ENCODE results near the gene WNT3A. TPM values are rescaled to one million over a fixed set of nuclear protein-coding genes. Genes with fewer than 3 reads are reported as not detected.

WNT3A gene
- total RNA-seq, 4 donors from 2014 or later: not detected

- TF ChIP-seq CTCF (IDR thresholded peaks at IDR 0.05; ENCODE audit: low read depth): no peak
Observed at GRCh38 chr1:228063251-228064191, 56.7 kb downstream of the WNT3A start.

- no peak for TF ChIP-seq CTCF (IDR thresholded peaks at IDR 0.05; ENCODE audit: low read depth)
Observed at GRCh38 chr1:228064296-228064695, 57.5 kb downstream of the WNT3A start.

GRCh38 chr1:228064741-228065542, 58.1 kb downstream of the WNT3A start:
- no peak for TF ChIP-seq CTCF (IDR thresholded peaks at IDR 0.05; ENCODE audit: low read depth)

GRCh38 chr1:228065543-228066347, 58.9 kb downstream of the WNT3A start:
- TF ChIP-seq CTCF (IDR thresholded peaks at IDR 0.05; ENCODE audit: low read depth): no peak

GRCh38 chr1:228066416-228066815, 59.6 kb downstream of the WNT3A start:
- TF ChIP-seq CTCF (IDR thresholded peaks at IDR 0.05; ENCODE audit: low read depth): no peak

GRCh38 chr1:228066891-228067654, 60.3 kb downstream of the WNT3A start:
- TF ChIP-seq CTCF (IDR thresholded peaks at IDR 0.05; ENCODE audit: low read depth): no peak
